HepG2 (cell line): ENCODE results near the gene RALY. TPM values are rescaled to one million over a fixed set of nuclear protein-coding genes. Genes with fewer than 3 reads are reported as not detected.

ENCODE experiments used
- ATF1 ChIP-seq: IDR thresholded peaks from 2 replicates; pipeline ENCODE4 v1.6.1; 2016; ENCODE audit warnings: mild to moderate bottlenecking, control low read depth
- BCL6 ChIP-seq: IDR thresholded peaks from 2 replicates; pipeline ENCODE4 v1.6.1; 2016; ENCODE audit warnings: missing genetic modification reagents, missing compliant biosample characterization
- CBX2 ChIP-seq, 2 experiments: fragments of 200-600 bp in 1 of 2; sonication (generic); formaldehyde crosslinking in 1 of 2; IDR thresholded peaks; 2 replicates each; pipeline versions ENCODE4 v1.7.0 to v1.8.1; 2018 to 2022; ENCODE audit warnings: low read depth in 2 of 2, low read length in 1 of 2, mild to moderate bottlenecking in 1 of 2, missing genetic modification reagents in 1 of 2
- ELF3 ChIP-seq: IDR thresholded peaks from 2 replicates; pipeline ENCODE4 v1.6.1; 2016; ENCODE audit warnings: missing genetic modification reagents, missing compliant biosample characterization
- HDAC1 ChIP-seq: sonication (generic); formaldehyde crosslinking; IDR thresholded peaks from 2 replicates; pipeline ENCODE4 v1.5.1; 2020; ENCODE audit warnings: mild to moderate bottlenecking, missing genetic modification reagents
- HOXA5 ChIP-seq: sonication (generic); formaldehyde crosslinking; IDR thresholded peaks from 2 replicates; pipeline ENCODE4 v1.4.0; 2020; ENCODE audit warnings: missing genetic modification reagents
- IKZF4 ChIP-seq: sonication (generic); formaldehyde crosslinking; IDR thresholded peaks from 2 replicates; pipeline ENCODE4 v1.5.1; 2020; ENCODE audit warnings: borderline replicate concordance, mild to moderate bottlenecking, low read depth, missing genetic modification reagents; ENCODE audit errors: not compliant biosample characterization
- MIER2 ChIP-seq: IDR thresholded peaks from 2 replicates; pipeline ENCODE4 v1.6.1; 2016; ENCODE audit warnings: missing biosample characterization, missing genetic modification reagents
- NFKB2 ChIP-seq: sonication (generic); formaldehyde crosslinking; IDR thresholded peaks from 2 replicates; pipeline ENCODE4 v1.4.0; 2020; ENCODE audit warnings: missing genetic modification reagents, borderline replicate concordance
- SMYD3 ChIP-seq: sonication (generic); formaldehyde crosslinking; IDR thresholded peaks from 2 replicates; pipeline ENCODE4 v1.8.1; 2023; ENCODE audit warnings: mild to moderate bottlenecking, missing genetic modification reagents
- SP2 ChIP-seq: sonication (generic); formaldehyde crosslinking; IDR thresholded peaks from 2 replicates; pipeline ENCODE4 v1.5.1; 2020; ENCODE audit warnings: mild to moderate bottlenecking, missing genetic modification reagents
- U2AF1 ChIP-seq: fragments of 200-400 bp; formaldehyde crosslinking; optimal IDR thresholded peaks from 2 replicates; pipeline ENCODE3; 2017; ENCODE audit warnings: mild to moderate bottlenecking, low read depth, low read length
- ZNF12 ChIP-seq: sonication (generic); formaldehyde crosslinking; IDR thresholded peaks from 2 replicates; pipeline ENCODE4 v1.5.0; 2020; ENCODE audit warnings: missing genetic modification reagents
- ZNF678 ChIP-seq: sonication (generic); formaldehyde crosslinking; IDR thresholded peaks from 2 replicates; pipeline ENCODE4 v1.4.0; 2020; ENCODE audit warnings: mild to moderate bottlenecking, missing genetic modification reagents
- ZNF788 ChIP-seq: sonication (generic); formaldehyde crosslinking; IDR thresholded peaks from 2 replicates; pipeline ENCODE4 v1.5.0; 2020; ENCODE audit warnings: mild to moderate bottlenecking, missing genetic modification reagents, borderline replicate concordance
- polyA plus RNA-seq, 8 experiments: library from polyadenylated mRNA; depleted of rRNA in 3 of 8; stranded (reverse) in 7 of 8; unstranded in 1 of 8; fragments of >200 nt; fragmentation: Illumina TruSeq in 4 of 8; extraction: Trizol in 4 of 8; gene quantifications; 2 replicates each; pipeline versions ENCODE4 v1.2.1 to v1.2.3, GENCODE V29; 2011 to 2016; ENCODE audit warnings: low read depth in 4 of 8, missing spikeins in 1 of 8, mixed read lengths in 1 of 8; ENCODE audit not compliant: insufficient read depth in 1 of 8
- total RNA-seq, 5 experiments: library from RNA; depleted of rRNA; stranded (reverse); fragments of >200 nt; fragmentation: Illumina TruSeq; extraction: Trizol; gene quantifications; 2 replicates each; pipeline ENCODE4 v1.2.3, GENCODE V29; 2016; ENCODE audit warnings: low read depth in 1 of 5
- TF ChIP-seq, protein P1 (sequence below): IDR thresholded peaks from 2 replicates; pipeline ENCODE4 v1.6.1; 2016
- TF ChIP-seq, protein P2 (sequence below): sonication (generic); formaldehyde crosslinking; IDR thresholded peaks from 2 replicates; pipeline ENCODE4 v1.4.0; 2020; ENCODE audit warnings: mild to moderate bottlenecking, missing genetic modification reagents, borderline replicate concordance
- TF ChIP-seq, protein P3 (sequence below): sonication (generic); formaldehyde crosslinking; IDR thresholded peaks from 2 replicates; pipeline ENCODE4 v1.4.0; 2020; ENCODE audit warnings: mild to moderate bottlenecking, missing genetic modification reagents
- TF ChIP-seq, protein P4 (sequence below): sonication (generic); formaldehyde crosslinking; IDR thresholded peaks from 2 replicates; pipeline ENCODE4 v1.4.0; 2020; ENCODE audit warnings: missing genetic modification reagents

The RALY gene
- total and polyA plus RNA-seq, 2 of the 13 experiments (the other 11 are each of a cell fraction or from before 2014, with no cell fraction given), result 178 to 186 TPM

DNA sequence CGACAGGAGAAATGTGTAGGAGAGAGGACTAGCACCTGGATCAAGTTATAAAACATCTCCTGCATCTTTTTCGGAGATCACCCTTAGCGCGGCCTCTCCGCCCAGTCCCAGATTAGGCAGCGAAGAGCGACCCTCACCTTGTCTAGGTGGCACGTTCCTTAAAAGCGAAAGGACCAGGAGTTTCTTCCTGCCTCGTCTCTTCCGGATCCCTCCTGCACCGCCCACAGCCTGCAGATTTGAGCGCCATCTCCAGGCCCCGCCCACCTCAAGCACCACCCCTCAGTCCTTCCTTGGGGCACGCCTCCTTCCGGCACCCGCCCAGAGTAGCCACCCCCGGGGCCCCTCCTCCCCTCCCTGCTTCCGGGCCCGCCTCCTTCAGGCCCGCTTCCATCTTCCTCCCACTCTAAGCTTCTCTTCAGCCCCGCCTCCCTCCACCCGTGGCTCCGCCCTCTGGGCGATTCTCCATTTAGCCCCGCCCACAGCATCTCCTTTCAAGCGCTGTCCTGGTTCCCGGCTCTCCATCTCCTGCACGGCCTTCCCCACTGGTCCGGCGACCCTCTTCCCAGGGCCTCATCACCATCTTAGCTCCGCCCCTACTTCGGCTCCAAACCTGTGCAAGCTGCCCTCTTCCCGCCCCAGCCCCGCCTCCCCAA is 662 bp upstream of the RALY start (continued):
- TF ChIP-seq IKZF4 (CRISPR knock-in tag) (no peak), NFKB2 (CRISPR knock-in tag) (peak; percentile 75; the same call in 1 of the 2 replicates), SMYD3 (CRISPR knock-in tag) (0 out of 2 replicates have a peak, but pooled peaks have one; percentile 53), ATF1 (CRISPR knock-in tag) (no peak), SP2 (CRISPR knock-in tag) (peak; percentile 54), CBX2 (IDR thresholded peaks at IDR 0.05; ENCODE audit: low read depth, low read length) (no peak), CBX2 (CRISPR knock-in tag; IDR thresholded peaks at IDR 0.05; ENCODE audit: low read depth) (no peak), MIER2 (CRISPR knock-in tag) (0 out of 2 replicates have a peak, but pooled peaks have one; percentile 46), BCL6 (CRISPR knock-in tag) (peak; percentile 58), ZNF678 (no peak), U2AF1 (no peak), HDAC1 (CRISPR knock-in tag) (peak; percentile 72), ELF3 (CRISPR knock-in tag) (peak; percentile 94), HOXA5 (peak; percentile 45), ZNF12 (CRISPR knock-in tag) (no peak), ZNF788 (CRISPR knock-in tag) (no peak)
- TF ChIP-seq, protein P1, sequence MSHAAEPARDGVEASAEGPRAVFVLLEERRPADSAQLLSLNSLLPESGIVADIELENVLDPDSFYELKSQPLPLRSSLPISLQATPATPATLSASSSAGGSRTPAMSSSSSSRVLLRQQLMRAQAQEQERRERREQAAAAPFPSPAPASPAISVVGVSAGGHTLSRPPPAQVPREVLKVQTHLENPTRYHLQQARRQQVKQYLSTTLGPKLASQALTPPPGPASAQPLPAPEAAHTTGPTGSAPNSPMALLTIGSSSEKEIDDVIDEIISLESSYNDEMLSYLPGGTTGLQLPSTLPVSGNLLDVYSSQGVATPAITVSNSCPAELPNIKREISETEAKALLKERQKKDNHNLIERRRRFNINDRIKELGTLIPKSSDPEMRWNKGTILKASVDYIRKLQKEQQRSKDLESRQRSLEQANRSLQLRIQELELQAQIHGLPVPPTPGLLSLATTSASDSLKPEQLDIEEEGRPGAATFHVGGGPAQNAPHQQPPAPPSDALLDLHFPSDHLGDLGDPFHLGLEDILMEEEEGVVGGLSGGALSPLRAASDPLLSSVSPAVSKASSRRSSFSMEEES (CRISPR knock-in tag), result peak; percentile 80
- TF ChIP-seq, protein P2, sequence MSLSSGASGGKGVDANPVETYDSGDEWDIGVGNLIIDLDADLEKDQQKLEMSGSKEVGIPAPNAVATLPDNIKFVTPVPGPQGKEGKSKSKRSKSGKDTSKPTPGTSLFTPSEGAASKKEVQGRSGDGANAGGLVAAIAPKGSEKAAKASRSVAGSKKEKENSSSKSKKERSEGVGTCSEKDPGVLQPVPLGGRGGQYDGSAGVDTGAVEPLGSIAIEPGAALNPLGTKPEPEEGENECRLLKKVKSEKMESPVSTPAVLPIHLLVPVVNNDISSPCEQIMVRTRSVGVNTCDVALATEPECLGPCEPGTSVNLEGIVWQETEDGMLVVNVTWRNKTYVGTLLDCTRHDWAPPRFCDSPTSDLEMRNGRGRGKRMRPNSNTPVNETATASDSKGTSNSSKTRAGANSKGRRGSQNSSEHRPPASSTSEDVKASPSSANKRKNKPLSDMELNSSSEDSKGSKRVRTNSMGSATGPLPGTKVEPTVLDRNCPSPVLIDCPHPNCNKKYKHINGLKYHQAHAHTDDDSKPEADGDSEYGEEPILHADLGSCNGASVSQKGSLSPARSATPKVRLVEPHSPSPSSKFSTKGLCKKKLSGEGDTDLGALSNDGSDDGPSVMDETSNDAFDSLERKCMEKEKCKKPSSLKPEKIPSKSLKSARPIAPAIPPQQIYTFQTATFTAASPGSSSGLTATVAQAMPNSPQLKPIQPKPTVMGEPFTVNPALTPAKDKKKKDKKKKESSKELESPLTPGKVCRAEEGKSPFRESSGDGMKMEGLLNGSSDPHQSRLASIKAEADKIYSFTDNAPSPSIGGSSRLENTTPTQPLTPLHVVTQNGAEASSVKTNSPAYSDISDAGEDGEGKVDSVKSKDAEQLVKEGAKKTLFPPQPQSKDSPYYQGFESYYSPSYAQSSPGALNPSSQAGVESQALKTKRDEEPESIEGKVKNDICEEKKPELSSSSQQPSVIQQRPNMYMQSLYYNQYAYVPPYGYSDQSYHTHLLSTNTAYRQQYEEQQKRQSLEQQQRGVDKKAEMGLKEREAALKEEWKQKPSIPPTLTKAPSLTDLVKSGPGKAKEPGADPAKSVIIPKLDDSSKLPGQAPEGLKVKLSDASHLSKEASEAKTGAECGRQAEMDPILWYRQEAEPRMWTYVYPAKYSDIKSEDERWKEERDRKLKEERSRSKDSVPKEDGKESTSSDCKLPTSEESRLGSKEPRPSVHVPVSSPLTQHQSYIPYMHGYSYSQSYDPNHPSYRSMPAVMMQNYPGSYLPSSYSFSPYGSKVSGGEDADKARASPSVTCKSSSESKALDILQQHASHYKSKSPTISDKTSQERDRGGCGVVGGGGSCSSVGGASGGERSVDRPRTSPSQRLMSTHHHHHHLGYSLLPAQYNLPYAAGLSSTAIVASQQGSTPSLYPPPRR, result peak; percentile 4; the same call in 1 of the 2 replicates
- TF ChIP-seq, protein P3, sequence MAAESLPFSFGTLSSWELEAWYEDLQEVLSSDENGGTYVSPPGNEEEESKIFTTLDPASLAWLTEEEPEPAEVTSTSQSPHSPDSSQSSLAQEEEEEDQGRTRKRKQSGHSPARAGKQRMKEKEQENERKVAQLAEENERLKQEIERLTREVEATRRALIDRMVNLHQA, result 0 out of 2 replicates have a peak, but pooled peaks have one; percentile 30
- TF ChIP-seq, protein P4, sequence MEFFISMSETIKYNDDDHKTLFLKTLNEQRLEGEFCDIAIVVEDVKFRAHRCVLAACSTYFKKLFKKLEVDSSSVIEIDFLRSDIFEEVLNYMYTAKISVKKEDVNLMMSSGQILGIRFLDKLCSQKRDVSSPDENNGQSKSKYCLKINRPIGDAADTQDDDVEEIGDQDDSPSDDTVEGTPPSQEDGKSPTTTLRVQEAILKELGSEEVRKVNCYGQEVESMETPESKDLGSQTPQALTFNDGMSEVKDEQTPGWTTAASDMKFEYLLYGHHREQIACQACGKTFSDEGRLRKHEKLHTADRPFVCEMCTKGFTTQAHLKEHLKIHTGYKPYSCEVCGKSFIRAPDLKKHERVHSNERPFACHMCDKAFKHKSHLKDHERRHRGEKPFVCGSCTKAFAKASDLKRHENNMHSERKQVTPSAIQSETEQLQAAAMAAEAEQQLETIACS (CRISPR knock-in tag), result no peak
- TF ChIP-seq, all 625 proteins: peak for 241
